ENCODE data around the gene GRK6.

GRK6 gene

DNA sequence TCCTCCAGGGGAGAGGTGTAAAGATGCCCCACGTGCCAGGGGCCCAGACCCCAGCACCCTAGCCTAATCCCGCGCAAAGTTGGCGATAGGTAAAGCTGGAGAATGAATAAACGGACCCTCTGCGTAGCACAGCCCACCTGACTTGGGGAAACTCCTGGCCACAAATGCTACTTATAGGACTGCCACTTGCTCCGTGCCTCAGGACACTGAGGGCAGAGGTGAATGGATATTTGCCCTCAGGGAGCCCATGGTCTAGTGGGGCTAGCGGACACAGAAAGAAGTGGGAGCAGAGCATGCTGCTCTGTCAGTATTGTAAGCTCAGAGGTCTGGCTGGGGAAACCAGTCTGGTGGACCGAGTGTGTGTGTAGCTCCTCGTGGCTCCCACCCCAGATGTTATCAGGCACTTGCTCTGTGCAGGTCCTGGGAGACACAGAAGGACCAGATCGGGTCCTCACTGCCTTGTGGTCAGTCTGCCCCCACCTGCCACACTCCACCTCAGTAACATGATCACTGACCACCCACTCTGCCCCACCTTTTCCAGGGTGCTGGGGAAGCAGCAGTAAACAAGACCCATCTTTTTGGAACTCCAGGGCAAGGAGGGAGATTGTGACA, 841 bp downstream of the GRK6 start:
- no peak for DNase-seq

GRCh38 chr5:177427919-177428573, 1.6 kb downstream of the GRK6 start:
- no peak for DNase-seq

DNA sequence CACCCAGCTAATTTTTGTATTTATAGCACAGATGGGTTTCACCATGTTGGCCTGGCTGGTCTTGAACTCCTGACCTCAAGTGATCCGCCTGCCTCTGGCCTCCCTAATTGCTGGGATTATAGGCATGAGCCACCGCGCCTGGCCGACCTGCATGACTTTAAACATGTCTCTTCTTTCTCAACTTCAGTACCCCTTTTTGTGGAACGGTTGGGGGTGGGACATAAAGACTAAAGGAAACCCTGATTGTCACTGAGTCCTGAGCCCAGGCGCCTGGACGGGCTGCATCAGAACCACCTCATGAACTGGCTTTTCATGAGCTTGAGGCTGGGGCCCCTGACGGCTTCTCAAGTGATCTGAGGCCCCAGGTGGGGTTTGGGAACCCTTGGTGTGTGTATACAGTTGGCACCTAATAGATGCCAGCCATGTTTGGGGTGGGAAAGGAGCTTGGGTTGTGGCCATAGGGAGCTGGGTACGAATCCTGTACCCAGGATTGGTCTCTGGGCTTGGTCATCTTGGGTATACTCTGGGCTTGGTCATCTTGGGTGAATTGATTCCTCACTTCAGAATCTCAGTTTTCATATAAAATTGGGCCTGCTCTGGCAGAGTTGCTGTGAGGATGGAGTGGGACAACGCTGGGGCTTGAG, 2.2 kb downstream of the GRK6 start:
- no peak for DNase-seq

DNA sequence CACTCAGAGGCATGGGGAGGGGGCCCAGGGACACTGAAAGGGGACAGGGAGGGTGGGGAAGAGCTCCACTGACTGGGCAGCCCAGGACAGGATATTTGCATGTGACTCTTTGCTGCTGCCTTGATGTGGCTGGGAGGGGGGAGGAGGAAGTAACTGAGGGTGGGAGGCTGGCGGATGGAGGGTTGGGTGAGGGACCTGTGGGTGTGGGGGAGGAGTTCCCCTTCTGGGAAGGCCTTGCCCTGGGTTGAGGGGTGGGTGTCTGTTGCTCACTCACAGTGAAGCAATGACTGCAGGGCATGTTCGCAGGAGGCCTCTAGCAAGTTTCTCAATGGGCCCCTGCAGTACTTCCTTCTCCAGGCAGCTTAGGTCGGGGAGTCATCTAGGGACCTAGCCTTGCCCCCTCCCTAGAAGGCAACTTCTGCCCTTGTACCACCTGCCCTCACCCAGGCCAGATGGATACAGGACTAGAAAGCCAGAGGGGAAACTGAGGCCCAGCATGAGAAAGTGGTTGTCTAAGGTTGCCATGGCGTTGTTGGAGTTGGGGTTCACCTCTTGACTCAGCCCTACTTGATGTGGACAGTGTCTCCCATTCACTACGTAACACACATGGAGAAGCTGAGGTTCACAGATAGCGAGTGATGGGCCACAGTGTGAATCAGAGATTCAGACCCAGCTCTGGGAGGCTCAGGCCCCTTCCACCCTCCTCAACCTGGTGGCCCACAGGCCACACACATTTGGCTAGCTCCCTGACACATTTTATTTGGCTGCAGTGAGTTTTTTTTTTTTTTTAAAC, 3.0 kb downstream of the GRK6 start:
- DNase-seq = no peak

DNA sequence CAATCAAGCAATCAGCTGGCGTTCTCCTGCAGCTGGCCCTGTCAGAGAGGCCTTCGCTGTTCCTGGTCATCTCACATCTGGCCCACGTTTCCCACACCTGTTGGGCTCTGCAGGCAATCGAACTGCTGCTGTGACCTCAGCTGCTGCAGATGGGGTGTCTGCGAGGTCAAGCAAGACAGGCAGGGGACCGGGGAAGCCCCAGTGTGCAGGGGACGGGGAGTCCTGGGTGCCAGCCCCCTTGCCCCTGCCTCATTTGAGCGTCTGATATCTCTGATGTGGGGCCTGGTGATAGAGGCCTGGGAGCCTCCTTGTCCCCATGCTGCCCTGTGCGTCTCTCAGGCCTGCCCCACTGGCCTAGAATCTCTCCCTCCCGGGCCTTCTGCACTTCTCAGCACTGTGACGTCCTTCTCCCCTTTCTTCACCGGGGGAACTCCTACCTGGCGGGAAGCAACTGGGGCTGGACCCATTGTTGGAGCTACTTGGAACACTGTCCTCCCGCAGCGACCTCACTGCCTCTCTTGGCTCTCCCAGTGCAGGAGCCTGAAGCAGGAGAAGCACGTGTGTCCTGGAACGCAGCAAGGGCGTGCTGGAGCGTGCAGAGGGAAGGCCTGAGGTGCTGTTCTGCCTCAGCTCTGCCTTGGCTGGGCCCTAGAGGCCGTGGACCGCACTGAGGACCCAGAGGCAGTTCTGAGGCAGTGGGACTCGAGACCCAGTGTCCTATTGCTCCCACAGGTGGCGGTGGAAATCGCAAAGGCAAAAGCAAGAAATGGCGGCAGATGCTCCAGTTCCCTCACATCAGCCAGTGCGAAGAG, 3.9 kb downstream of the GRK6 start:
- no peak for DNase-seq

GRCh38 chr5:177430972-177431316, 4.5 kb downstream of the GRK6 start:
- no peak for DNase-seq

DNA sequence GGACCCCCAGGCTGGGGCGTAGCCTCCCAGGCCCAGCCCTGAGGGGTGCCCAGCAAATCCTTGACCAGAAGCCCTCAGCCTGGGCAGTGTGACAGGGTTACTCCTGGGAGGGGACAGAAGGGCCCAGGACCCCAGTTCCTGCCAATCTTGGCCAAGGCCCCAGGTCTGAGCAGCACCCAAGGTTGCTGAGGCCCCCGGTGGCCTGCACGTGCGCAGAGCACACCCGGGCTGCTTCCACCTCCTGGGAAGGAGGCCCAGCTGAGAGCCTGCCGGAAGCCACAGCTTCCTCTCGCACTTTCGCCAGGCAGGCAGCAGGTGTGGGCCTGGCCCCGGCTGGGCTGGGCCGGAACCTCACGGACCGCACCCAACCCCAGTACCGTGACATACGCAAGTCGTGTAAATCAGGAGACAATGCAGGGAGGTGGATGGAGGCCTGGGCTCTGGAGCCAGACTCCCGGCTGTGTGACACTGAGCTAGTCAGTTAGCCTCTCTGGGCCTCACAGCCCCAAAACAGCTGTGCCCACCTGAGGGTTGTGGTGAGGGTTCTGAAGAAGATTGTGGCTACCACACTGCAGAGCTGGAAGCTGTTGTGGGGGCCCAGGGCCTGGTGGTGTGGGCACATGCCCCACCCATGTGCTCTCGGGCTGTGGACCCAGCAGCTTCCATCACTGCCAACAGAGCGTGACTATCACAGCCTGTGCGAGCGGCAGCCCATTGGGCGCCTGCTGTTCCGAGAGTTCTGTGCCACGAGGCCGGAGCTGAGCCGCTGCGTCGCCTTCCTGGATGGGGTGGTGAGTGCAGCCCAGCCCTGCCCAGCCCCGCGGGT, 5.1 kb downstream of the GRK6 start:
- DNase-seq = no peak

DNA sequence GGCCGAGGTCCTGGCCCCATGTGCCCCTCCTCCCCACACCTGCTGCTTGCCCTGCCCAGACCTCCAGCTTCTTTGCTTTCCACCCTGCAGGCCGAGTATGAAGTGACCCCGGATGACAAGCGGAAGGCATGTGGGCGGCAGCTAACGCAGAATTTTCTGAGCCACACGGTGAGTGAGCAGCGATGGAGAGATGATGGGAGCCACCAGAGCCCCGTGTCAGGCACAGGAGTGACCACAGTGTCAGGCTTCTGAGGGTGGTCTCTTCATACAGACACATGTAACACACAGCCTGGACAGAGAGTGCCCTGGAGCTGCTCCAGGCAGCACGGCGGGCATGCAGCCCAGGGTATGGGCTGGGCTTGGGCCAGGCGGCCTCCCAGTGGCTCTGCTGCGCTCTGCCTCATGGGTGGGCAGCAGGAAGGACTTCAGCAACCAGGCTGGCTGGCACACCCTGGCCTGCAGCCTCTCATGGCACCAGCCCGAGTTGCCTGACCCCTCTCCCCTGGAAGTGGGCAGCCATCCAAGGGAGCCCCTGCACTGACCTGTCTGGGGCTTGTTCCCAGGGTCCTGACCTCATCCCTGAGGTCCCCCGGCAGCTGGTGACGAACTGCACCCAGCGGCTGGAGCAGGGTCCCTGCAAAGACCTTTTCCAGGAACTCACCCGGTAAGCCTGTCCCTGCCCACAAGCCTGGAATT, 5.8 kb downstream of the GRK6 start:
- no peak for DNase-seq

DNA sequence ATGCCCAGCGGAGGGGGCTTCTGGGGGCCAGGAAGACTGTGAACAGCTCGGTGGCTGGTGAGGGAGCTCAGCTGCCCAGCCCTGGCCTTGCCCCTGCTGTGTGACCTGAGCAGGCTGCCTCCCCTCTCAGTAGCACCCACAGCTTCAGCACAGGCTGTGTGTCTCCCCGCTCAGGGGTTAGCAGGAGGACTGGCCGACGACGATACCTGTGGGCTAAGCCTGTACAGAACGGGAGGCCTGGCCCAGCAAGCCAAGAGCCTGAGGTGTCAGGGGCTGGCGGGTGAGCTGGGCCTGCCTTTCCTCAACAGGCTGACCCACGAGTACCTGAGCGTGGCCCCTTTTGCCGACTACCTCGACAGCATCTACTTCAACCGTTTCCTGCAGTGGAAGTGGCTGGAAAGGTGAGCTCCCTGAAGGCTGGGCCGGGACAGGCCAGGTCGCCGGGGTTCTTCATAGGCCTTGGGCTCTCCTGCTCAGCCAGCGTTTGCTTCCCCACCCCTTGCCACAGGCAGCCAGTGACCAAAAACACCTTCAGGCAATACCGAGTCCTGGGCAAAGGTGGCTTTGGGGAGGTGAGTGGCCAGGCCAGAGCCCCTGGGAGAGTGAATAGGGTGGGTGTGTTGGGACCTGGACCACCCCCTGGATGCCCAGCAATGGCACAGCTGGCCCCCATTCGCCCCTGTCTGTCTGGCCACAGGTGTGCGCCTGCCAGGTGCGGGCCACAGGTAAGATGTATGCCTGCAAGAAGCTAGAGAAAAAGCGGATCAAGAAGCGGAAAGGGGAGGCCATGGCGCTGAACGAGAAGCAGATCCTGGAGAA, 6.6 kb downstream of the GRK6 start:
- DNase-seq = no peak

DNA sequence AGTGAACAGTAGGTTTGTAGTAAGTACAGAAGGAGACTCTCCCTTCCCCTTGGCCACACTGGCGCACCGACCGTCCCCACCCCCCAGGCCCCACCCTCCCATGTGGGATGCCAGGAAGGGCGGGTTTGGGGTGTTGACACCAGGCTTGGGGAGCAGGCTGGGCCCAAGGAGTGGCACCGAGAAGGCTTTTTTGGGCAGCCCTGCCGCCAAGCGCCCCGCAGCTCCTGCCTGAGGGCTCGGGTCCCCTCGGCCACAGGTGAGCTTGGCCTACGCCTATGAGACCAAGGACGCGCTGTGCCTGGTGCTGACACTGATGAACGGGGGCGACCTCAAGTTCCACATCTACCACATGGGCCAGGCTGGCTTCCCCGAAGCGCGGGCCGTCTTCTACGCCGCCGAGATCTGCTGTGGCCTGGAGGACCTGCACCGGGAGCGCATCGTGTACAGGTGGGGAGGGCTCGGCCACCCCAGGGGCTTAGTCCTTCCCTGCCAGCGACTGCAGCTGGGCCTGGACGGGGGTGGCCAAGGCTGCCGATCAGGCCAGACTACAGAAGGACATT, 7.3 kb downstream of the GRK6 start:
- DNase-seq = no peak

DNA sequence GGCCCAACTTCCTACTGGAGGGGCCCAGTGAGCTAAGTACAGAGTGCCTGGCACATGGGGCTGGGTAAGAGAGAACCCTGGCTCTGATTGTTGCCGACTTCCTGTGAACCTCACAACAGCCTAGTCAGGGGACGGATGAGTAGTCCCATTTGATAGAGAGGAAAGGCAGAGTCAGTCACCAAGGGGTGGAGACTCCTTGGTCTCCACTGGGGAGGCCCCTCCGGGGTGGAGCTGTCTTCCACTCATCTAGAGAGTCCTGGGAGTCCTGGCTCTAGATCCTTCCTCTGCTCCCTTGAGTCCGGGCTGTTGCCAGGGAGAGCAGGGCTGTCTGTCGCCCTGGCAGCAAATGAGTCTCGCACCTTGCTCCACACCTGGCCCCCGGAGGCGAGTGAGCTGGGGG, 8.0 kb downstream of the GRK6 start:
- DNase-seq = no peak

GRCh38 chr5:177434942-177435738, 8.7 kb downstream of the GRK6 start:
- DNase-seq = no peak

DNA sequence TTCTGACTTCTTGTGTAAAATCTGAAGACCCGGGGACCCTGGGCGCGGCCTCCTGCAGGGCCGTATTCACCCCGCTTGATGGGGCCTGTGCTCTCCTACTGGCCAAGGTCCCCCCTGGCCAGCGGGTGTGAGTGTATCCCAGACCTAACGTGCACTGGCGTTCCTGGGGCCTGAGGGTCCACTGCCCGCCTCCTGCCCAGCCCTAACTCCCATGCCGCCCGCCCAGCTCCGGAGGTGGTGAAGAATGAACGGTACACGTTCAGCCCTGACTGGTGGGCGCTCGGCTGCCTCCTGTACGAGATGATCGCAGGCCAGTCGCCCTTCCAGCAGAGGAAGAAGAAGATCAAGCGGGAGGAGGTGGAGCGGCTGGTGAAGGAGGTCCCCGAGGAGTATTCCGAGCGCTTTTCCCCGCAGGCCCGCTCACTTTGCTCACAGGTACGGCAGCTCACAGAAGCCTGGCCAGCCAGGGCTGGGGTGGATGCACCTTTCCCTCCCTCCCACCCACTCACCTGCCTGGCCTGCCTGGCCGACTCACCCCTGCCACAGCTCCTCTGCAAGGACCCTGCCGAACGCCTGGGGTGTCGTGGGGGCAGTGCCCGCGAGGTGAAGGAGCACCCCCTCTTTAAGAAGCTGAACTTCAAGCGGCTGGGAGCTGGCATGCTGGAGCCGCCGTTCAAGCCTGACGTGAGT, 9.5 kb downstream of the GRK6 start:
- DNase-seq = no peak

GRCh38 chr5:177437623-177438022, 11.1 kb downstream of the GRK6 start:
- DNase-seq = no peak

GRCh38 chr5:177438468-177438867, 12.0 kb downstream of the GRK6 start:
- no peak for DNase-seq

- DNase-seq = no peak
Measured at GRCh38 chr5:177439518-177440053, 13.1 kb downstream of the GRK6 start.

DNA sequence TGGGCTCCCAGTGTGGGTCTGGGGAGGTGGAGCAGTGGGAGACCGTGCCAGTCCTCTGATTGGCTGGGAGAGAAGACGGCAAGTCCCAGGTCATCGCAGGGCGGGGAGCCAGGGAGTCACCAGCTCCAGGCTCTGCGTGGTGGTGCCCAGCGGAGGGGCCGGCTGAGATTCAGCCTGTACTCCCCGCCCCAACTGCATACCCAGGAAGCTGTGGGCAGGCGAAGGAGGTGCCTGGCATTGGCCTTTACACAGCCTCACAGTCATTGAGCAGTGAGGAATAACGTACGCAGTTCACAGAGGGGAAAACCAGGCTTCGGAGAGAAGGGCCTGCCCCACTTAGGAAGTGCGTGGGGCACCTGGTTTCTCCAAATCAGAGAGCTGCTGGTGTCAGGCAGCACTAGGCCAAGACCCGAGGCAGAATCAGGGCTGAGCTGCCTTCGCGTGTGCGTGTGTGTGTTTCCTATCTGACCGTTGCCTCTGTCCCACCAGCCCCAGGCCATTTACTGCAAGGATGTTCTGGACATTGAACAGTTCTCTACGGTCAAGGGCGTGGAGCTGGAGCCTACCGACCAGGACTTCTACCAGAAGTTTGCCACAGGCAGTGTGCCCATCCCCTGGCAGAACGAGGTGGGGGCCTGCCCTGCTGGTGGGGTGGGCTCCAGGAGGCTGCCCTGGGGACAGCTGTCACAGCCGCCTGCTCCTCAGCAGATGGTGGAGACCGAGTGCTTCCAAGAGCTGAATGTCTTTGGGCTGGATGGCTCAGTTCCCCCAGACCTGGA, 13.9 kb downstream of the GRK6 start:
- DNase-seq = no peak

All from NCI-H1048 (cell line).